HG02588 (cell line): ENCODE results near the gene DMAC2.
"Not testable (repeated sequence)": the region's sequence is repeated elsewhere in the genome, so short reads cannot be mapped to it uniquely, and the experiment has no call there.

Source experiments
- ATAC-seq: cut with Tn5 transposase; IDR thresholded peaks from one replicate; pipeline ENCODE4 v1.9.1; 2021; ENCODE audit warnings: mild to moderate bottlenecking, moderate library complexity; ENCODE audit not compliant: unreplicated experiment

DMAC2 gene

DNA sequence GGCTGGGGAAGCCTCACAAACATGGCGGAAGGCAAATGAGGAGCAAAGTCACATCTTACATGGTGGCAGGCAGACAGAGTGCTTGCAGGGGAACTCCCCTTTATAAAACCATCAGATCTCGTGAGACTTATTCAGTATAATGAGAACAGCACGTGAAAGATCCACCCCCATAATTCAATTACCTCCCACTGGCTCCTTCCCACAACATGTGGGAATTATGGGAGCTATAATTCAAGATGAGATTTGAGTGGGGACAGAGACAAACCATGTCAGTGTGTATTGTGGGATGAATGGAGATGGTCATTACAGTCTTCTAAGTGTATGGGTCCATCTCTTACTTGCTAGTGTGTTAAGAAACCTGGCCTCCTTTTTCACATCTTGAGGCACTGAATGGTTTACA lies 37.7 kb downstream of the DMAC2 start:
- ATAC-seq: no peak

DNA sequence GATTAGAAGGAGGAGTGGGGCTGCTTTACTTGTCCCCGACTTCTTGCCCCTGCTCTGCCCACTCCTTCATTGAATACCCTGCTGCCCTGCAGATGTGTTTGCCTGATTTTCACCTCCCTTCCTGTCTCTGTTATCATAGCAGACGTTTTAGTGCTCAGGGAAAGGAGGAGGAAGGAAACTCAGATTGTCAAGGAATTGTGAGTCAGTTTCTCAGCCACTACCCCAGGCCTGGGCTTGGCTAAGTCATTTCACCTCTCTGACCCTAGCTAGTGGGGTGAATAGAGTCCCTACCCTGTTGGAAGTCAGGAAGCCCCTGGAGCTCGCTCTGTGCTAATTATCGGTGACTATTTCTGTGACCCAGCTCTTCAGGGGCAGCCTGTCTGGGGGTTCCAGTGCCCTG lies 38.2 kb downstream of the DMAC2 start:
- ATAC-seq: no peak

DNA sequence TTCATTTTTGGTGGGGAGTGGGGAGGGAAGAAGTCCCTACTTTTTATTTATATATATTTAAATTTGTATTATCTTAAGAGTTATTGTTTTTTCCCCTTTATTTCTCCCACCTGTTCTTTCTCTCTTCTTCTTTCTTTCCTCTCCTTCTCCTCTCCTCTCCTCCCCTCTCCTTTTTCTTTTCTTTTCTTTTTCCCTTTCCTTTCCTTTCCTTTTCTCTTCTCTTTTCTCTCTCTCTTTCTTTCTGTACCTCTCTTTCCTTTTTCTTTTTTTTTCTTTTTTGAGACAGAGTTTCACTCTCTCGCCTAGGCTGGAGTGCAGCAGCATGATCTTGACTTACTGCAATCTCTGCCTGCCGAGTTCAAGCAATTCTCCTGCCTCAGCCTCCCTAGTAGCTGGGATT lies 40.2 kb downstream of the DMAC2 start:
- no peak for ATAC-seq

- no peak for ATAC-seq
These were observed 40.6 kb downstream of the DMAC2 start for GRCh38 chr19:41399091-41399490.

- ATAC-seq: no peak
These were observed 41.1 kb downstream of the DMAC2 start for GRCh38 chr19:41398598-41398997.

DNA sequence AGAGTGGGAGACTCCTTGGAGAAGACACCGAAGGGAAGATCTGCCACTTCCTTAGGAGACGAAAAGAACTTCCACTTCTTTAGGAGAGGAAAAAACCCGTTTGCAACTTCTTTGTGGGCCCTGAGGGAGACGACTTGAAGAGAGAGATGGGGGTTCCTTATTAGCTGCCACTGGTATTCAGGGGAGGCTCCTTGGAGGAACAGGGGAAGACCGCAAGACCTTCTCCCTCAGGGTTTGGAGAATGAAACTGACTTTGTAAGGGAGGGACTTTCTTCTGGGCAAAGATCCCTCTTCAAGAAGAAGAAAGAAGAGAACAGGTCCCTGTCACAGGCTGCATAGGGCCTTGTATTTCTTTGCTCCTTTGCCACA lies 41.7 kb downstream of the DMAC2 start:
- no peak for ATAC-seq

GRCh38 chr19:41397086-41398049 lies 42.3 kb downstream of the DMAC2 start, which contains the start of the genes BCKDHA and EXOSC5:
Gene BCKDHA (plus strand): TSS chr19:41397818. CDS start chr19:41397828, 10 bp downstream.
Gene EXOSC5 (minus strand): TSS chr19:41397359. CDS start chr19:41397328, 31 bp downstream.
- peak; percentile 91 for ATAC-seq

- no peak for ATAC-seq
These were observed 44.4 kb downstream of the DMAC2 start for GRCh38 chr19:41395355-41395754.

DNA sequence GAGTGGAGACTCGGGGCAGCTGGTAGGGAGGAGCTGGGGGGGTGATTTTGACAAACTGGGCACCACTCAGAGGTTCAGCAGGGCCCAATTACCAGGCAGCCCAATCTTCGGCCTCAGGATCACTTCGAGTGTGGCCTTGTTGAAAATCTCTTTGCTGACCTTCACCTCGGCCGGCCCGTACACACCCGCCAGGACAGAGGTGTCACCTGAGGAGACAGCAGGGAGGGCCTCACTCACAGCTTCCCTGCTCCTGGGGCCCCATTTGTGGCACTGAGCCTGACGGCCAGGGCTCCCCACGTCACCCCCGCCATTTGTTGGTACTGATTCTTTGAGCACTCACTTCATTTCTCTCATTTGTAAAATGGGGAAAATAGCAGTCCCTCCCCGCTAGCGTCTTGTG lies 46.9 kb downstream of the DMAC2 start:
- no peak for ATAC-seq

GRCh38 chr19:41391618-41392017 lies 48.1 kb downstream of the DMAC2 start:
- no peak for ATAC-seq

GRCh38 chr19:41386442-41386841 lies 53.3 kb downstream of the DMAC2 start:
- no peak for ATAC-seq

DNA sequence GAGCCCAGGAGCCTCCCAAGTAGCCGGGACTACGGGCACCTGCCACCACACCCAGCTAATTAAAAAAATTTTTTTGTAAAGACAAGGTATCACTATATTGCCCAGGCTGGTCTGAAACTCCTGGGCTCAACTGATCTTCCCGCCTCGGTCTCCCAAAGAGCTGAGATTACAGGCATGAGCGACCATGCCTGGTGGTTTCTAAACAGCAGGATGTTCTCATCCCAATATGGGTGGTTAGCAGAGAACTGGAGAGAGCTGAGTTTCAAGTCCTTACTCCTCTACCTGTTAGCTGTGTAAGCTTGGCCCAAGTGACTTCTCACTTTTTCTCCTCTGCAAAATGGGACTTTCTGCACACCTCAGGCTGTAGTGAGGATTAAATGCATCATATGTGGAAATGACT lies 55.4 kb downstream of the DMAC2 start:
- no peak for ATAC-seq

DNA sequence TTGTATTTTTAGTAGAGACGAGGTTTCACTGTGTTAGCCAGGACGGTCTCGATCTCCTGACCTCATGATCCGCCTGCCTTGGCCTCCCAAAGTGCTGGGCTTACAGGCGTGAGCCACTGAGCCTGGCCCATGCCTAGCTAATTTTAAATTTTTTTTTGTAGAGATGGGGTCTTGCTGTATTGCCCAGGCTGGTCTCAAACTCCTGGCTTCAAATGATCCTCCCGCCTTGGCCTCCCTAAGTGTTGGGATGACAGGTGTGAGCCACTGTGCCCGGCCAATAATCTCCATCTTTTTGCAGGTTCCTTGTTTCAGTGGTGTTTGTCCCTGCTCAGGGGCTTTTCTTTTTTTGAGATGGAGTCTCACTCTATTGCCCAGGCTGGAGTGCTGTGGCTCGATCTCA lies 58.2 kb downstream of the DMAC2 start:
- not testable (repeated sequence) for ATAC-seq
